ENCODE data around the gene SVIL.
"Not testable (repeated sequence)": the region's sequence is repeated elsewhere in the genome, so short reads cannot be mapped to it uniquely, and the experiment has no call there.

The SVIL gene

DNA sequence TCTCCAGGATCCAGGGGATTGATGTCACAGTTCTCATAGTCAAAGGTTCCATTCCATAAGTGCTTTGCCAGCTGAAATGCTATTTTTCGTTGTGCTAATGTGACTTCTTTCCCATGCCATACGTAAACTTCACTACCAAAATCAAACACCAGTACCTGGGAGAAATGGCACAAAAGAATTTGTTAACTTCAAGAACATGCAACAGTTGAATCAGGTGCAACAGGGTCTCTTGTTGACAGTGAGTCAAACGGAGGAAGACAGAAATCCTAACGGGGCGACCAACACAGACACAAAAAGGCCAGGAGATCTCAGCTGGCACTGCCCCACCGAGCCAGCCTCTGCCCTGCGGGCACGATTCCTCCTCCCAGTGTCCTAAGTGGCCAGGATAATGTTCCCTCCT lies 150.1 kb downstream of the SVIL start:
- not testable (repeated sequence) for DNase-seq (ENCODE audit: low read depth)

DNA sequence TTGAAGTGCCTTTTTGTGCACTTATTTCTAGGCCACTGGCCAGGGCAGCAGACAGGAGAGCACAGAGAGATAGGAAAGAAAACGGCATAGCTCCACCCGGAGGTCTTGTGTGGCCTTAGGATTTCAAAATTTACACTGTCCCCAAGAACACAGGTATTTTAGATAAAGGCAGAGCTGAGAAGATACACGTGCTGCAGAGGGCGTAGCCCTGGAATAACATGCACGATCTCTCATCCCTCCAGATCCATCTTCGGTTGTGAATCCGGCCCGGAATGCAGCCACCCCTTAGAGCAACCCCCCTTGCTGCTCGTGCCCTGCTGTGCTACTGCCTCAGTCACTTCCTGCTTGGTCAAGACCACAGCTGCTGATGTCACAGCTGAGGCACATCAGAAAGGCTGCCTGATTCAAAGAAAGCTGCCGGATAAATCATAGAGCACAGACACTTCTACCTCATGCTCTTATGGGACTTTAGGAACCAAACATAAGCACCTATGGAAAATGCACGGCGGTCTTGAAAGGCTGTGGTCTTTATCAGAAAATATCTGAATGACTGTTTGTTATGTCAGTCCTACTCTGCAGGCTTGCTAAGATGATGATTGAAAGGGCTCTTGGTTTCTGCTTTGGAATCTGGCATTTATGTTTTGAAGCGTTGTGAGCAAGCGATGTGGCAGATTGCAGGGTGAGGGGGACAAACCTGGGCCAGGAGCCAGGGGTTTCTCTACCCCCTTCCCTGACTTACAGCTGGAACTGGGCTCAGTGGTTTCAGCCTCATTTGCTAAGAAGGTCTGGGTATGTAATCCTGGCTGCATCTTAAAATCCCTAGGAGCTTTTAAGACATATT lies 152.0 kb downstream of the SVIL start:
- DNase-seq (ENCODE audit: low read depth), result peak; percentile 84

DNA sequence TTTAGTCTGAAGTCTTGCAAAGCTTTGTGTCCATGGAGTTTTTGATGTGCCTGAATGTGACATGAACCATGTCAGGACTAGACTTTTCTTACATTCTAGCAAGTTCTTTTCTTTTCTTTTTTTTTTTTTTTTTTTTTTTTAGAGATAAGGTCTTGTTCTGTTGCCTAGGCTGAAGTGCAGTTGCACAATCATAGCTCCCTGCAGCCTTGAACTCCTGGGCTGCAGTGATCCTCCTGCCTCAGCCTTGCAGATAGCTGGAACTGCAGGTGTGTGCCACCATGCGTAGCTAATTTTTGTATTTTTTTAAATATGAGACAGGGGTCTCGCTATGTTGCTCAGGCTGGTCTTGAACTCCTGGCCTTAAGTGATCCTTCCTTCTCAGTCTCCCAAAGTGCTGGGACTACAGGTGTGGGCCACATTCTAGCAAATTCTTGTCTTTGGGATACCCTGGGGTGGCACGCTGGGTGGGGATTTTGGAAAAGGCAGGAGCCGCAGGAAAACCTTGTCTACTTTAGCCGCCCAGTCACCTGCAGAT lies 152.8 kb downstream of the SVIL start:
- DNase-seq (ENCODE audit: low read depth), result no peak

DNA sequence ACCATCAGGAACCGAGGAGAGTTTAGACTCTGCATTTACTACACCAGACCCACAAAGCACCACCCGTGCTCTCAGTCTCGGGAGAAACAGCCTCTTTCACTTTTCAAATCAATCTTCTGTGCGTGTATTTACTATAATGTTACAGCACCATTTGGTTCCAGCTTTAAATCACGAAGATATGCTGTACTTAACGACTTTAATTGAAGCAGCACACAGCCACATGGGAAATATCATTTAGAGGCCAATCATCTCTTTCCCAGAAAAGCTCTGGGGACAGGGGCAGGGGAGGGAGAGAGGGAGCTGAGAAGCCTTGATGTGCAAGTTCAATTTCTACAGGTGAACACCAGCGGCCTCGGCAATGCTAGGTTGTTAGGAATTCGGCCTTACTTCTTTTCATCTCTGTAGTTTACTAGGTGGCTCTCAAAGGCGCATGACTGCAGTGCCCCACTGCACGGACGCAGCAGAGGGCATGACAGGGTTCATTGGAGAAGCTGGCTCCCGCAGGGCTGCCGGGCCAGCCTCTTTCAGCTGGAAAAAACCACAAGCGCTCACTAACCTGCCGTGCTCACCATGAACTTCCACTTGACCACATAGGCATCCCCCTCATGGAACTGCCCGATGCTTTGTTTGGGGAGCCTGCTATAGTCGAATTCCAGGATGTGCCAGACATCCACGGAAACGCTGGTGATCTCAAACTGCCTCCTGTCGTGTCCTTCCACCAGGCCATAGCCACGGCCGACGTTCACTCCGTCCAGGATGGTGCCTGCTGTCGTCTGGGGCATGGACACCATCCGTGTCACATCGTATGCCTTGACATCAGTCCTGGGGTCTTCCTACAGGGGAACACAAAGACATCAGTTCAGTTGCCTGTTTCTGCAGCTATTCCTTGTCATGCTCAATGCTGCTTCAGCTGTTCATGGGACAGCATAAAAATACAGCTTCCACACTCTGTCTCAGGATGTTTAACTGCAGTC lies 154.5 kb downstream of the SVIL start:
- DNase-seq (ENCODE audit: low read depth), result no peak

DNA sequence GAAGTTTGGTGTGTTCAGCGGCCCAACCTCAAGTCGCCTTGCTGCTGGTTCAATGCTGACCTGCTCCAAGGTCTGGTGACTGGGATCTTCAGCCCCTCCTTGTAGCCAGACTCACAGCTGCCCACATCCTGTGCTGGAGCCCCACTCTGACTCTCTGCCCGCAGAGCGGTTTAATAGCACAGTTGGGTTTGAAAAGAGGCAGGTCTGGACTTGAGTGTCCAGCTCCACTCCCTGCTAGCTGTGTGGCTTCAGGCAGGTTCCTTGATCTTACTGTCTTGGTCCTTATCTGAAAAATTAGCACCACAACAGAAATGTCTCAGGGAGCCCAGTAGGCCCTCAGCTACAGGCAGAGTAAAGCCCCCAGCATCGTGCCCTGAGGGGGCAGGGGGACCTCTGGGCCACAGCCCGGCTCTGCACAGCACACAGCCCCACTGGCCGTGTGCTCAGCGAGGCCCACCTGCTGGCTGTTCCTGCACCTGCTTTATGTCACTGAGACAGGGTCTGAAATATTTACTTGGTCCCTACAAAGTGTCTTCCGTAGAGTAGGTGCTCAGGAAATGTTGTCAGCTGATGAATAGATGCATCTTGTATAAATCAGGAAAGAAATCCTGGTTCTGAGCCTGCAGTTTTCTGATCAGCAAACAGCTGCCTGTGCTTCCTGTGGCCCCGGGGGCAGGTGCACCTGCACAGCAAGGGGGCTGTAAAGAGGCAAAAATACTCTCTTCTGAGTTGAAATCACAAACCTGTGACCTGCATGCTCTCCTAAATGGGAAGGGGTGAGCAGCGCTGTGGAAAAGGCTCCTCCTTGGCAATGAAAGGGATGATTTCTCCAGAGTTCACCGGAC lies 155.5 kb downstream of the SVIL start:
- DNase-seq (ENCODE audit: low read depth), result peak; percentile 19

DNA sequence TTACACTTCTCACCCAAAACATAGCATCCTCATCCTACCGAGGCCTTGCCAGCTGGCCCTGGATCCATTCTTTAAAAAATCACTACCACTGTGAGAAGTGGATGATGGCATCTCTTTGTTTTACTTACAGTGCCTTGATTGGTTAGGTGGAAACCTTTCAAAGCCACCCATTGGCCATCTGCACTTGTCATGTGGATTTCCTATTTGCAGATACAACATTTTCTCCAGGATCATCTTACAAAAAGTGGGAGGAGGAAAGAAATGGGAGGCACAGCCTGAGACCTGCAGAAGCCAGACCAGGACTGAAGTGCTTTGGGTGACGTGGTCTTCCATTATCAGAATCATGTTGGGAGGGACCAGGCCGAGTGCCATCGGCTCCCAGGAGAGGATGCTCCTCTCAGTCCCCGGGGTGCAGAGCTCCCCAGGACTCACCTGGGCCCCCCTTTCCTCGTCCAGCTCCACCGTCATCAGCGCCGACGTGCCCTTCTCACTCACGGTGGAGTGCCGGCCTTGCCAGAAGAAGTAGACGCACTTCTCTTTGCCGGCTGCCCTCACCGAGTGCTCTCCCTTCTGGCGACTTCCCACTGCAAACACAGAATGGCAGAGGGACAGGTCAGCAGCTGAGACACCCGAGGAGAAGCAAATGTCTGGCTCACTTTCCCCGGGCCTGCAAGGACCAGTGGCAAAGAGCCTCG lies 161.2 kb downstream of the SVIL start:
- no peak for DNase-seq (ENCODE audit: low read depth)

DNA sequence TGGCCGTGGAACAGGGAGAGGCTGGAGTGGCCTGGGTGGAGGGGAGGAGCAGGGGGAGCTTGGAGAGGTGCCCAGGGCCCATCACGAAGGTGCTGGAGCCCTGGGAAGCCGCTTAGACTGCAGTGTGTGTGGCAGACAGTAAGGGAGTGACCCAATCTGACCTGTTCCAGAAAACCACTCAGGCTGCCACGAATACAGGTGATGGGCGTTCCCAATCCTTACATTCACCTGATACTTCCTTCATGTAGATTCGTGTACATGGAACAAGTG lies 161.7 kb downstream of the SVIL start:
- no peak for DNase-seq (ENCODE audit: low read depth)

DNA sequence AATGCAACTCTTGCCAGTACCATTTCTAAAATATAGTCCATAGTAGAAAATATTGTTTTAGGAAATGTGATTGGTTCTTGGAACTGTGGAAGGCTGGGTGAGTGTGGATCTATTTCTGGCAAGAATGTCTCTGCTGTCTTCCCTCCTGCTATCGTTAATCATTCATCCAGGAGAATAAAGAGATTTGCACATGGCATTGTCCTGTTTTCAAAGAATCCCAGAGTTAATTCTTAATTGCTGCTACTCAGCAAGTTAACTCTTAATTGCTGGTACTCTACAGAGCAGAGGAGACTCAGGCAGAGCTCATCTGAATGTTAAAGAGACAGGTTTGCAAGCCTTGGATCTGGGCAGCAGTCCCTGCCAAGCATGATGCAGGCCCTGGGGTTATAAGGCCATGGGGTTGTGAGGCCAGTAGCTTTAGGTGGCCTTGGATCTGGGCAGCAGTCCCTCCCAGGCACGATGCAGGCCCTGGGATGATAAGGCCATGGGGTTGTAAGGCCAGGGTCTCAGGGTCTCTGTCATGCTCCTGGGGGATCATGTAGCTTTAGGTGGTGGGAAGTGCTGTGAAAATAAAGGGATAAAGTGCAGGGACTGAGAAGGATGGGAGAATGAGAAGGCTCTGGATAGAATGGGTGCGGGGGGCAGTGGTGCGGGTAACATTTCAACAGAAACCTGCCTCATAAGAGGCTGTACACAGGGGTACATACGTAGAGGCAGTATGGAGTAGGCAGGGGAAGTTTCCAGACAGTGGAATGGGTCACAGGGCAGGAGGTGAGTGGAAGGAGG lies 162.3 kb downstream of the SVIL start:
- DNase-seq (ENCODE audit: low read depth), result no peak

DNA sequence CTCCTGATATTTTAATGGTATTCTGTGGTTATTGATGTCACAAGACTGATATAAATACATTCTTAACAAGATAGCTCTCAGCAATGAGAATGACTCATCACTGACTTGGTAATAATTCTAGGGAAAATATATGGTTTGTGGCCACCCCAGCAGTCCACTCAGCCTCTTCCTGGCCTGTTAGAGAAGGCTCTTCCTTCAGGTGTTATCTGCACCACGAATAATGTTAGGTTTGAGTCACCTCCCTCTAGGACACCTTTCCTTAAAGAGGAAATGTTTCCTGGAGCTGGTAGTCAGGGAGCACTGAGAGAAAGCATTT lies 163.3 kb downstream of the SVIL start:
- DNase-seq (ENCODE audit: low read depth), result peak; percentile 89

DNA sequence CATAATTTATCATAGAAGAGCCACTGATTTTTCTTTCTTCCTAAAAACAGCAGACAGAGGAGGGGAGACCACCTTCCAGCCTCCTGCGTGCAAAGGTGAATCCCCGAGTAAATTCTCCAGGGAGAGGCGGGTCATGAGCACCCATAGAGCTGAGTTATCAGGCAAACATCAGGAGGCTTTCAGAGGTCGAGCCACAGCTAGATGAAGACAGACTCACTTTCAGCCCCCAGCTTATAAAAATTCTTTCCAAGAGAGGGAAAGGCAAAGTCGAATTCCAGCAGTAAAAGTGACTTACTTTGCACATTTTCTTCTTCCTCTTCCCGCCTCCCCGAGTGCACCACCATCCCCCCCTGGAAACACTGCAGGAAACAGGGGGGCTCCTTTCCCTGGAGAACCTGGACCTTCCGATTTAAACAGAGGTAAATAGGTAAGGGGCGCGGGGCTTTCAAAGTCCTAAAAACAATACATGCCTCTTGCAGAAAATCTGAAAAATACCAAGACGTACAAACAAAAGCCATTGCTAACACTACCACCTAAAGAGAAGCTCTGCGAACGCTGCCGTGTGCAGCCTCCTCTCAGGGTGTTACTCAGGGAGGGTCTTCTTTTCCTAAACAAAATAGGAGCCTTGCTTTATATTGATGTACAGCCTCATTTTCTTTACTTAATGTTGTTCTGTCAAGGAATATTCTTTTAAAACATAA lies 163.8 kb downstream of the SVIL start:
- peak; percentile 76 for DNase-seq (ENCODE audit: low read depth)

DNA sequence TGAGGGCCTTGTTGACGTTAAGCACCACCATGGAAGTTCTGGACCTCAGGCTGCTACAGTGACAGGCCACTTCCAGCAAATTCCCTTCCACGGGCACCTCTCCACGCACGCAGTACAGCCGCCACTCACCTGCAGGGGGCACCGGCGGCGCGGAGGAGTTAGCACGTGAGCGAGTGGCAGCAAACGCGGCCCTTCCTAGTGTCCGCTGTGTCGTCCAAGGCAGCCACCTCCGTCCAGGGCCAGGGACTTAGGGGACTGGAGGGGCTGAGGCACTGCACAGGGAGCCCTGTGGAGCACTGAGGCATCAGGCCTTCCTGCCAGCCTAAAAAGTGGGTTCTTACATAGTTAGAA lies 164.4 kb downstream of the SVIL start:
- DNase-seq (ENCODE audit: low read depth), result no peak

DNA sequence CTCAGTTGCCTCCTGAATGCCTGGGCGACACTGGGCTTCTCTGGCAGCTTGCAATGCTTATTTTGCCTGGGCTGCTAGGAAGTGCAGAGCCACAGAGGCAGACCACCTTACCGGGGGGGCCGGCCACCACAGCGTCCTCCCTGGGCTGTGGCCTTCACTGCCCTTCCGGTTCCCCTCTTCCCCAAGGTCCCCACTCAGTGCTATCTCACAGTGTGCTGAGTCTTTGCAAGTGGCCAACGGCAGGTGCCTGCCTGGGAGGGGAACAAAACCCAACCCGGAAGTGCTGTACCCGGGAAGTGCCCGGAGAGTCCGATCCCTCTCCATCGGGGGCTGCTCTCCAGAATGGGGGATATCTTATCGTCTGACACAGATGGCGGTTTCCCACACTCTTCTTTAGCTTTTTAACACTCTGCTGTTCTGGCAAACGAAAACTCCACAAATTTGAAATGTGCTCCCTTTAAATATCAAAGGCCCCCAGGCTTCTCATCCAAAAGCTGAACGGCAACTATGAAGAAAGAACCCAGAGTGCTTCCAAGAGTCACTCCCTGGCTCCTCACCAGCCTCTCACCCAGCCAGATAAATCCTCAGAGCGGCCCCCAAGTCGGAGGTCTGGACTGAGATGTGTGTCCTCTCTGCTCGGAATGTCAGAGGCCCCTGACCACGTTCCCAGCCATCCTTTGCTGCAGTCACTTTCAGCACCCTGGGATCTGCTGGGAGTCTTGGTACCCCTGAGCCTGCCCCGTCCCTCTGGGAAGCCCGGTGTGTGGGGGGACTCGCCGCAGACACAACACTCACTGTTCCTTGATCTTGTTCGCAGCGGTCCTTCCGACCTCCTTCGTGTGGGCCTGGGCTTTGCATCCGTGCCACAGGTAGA lies 165.1 kb downstream of the SVIL start:
- DNase-seq (ENCODE audit: low read depth), result no peak

DNA sequence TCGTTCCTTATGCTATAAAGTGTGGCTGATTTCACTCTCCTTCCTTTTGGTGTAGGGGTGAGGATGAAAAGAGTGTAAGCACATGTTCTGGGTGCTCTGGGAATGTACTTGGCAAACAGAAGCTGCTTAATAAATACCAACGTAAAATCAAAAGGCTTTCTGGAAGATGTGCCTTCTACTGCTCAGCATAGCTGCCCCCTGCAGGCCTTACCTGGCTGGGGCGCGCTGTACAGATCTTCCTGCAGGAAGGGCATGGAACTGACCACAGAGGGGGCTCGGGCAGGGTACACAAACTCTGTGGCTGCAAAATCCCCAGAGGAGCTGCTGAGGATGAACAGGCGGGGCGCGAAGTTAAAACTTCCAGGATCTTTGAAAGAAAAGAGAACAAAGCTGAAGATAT lies 169.4 kb downstream of the SVIL start:
- DNase-seq (ENCODE audit: low read depth), result no peak

DNA sequence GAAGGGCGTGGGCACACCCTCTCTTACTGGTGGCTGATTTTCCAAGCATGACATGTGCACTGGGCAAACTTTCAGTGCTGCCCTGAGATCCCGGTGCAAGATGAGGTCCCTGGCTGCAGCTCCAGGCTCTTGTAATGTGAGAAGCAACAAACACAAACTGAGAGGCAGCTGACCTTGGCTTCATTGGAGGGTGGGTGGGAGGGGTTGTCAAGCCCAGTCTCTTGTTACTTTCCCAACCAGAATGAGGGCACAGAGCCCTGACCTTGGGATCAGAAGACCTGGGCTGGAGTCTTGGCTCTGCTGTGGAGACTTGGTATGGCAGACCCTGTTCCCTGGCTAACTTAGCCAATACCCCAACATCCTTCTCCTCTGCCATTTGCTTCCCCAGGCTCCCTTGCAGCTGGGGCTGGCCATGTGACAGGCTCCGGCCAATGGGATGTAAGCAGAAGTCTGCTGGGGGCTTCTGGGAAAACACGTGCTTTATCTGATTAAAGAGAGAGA lies 170.1 kb downstream of the SVIL start:
- DNase-seq (ENCODE audit: low read depth), result not testable (repeated sequence)

DNA sequence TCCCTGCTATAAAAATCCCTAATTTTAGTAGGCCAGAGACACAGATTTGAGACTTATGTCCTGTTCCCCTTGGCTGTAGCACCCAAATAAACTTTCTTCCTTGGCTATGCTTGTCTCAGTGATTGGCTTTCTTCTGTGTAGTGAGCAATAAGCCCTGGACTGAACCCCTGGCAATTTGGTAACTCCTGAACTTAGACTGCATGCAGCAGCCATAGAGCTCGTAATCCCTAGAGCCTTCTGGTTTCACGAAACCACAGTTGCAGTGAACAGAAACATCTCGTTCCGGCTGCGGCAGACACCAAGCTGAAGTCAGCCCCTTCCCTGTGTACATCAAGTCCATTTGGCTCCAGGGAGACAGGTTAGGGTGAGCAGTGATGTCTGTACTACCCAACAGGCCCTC lies 173.7 kb downstream of the SVIL start:
- no peak for DNase-seq (ENCODE audit: low read depth)

DNA sequence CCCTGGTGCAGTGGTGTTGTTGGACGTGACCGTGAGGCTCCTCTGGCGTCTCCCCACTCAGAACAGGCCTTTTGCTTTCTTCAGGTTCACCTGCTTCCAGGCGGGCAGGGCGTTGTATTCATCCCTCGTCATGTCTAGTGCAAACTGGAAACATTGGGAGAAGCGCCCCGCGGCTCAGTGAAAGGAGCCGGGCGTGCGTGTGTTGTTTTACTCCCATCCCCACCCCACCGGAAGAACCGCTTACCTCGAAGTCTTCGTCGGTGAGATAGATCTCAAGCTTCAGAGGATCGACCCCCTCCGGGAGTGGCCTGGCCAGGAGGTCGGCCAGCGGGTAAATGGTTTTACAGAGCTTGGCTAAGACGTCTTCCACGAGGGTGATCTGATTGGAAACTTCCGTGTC lies 176.6 kb downstream of the SVIL start:
- DNase-seq (ENCODE audit: low read depth), result not testable (repeated sequence)

DNA sequence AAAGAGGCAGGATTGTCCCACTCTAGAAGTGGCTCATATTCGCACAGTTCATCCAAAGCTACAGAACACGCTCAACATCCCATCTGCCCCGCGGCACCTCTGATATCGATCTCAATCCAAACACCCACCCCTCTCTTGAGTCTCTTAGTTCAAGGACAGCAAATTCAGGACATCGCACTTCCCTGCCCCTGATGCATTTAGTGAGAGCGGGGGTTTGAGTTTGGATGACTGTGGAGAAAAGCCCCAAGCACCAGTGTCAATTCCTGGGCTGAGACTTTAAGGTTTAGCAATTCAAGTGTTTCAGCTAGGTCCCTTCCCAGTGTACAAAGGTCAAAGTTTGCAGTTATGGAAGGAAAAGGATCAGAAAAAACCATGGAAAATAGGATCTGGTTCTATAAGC lies 179.7 kb downstream of the SVIL start:
- no peak for DNase-seq (ENCODE audit: low read depth)

DNA sequence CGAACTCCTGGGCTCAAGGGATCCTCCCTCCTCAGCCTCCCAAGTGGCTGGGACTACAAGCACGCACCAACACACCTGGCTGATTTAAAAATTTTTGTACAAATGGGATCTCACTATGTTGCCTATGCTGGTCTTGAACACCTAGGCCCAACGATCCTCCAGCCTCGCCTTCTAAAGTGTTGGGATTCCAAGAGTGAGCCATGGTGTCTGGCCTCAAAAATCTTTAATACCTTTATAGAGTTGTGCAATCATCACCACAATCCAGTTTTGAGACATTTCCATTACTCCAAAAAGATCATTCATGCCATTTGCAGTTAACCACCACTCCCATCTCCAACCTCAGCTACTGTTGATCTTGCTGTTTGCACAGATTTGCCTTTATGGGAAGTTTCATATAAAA lies 180.5 kb downstream of the SVIL start:
- DNase-seq (ENCODE audit: low read depth), result no peak

DNA sequence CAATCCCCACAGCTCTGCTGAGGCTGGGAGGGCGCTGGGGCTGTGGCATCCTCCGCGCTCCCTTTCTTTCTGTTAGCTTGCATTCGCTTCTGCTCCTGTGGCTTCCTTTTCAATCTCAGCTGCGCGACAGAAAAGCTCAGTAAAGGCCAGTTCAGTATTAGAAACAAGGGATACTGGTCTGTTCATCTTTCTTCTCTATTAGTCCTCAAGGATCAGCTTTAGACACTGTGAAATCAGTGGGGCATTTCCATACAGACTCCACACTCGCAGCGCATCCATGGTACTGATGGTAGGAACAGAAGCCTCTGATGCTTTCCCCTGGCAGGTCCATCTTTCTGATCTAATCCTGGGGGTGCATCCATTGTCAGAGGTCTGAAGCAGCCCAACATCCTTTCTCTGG lies 182.2 kb downstream of the SVIL start:
- no peak for DNase-seq (ENCODE audit: low read depth)
